Large intestine (tissue), 12 donors: ENCODE results near the gene CLDN5. TPM values are rescaled to one million over a fixed set of nuclear protein-coding genes. Genes with fewer than 3 reads are reported as not detected.
A peak's percentile ranks its signal among the peaks of the same experiment; 100 is the strongest.

Source experiments
- DNase-seq, 2 donors: peaks; one replicate each; pipeline versions ENCODE4 v3.0.0 to v3.0.0-alpha.2; 2013
- H3K27ac ChIP-seq: one replicate; pipeline ENCODE4 v1.5.1; 2013; ENCODE audit warnings: low read length
- H3K27me3 ChIP-seq: 2 replicates; pipeline ENCODE4 v1.6.1; 2013; ENCODE audit warnings: low read length; ENCODE audit not compliant: control insufficient read depth, insufficient read depth
- H3K36me3 ChIP-seq: 2 replicates; pipeline ENCODE4 v1.6.1; 2013; ENCODE audit warnings: low read length; ENCODE audit not compliant: control insufficient read depth, insufficient read depth
- H3K4me1 ChIP-seq: one replicate; pipeline ENCODE4 v1.6.1; 2013; ENCODE audit warnings: low read length; ENCODE audit not compliant: control insufficient read depth, insufficient read depth
- H3K4me3 ChIP-seq: one replicate; pipeline ENCODE4 v1.5.1; 2013; ENCODE audit warnings: low read length
- H3K9me3 ChIP-seq: one replicate; pipeline ENCODE4 v1.6.1; 2013; ENCODE audit warnings: mild to moderate bottlenecking, low read depth, low read length, moderate library complexity; ENCODE audit not compliant: control insufficient read depth
- WGBS: methylation state at CpG from one replicate; pipeline ENCODE4 v1.1.5; 2013; ENCODE audit warnings: low lambda C conversion rate; ENCODE audit not compliant: insufficient coverage; 5-methylcytosine and 5-hydroxymethylcytosine counted together
- long read RNA-seq, 11 donors: transcript quantifications; one replicate each; lab custom pipeline, GENCODE V29; 2026
- polyA plus RNA-seq: library from polyadenylated mRNA; unstranded; fragments of 120-200 nt; gene quantifications from one replicate; pipeline ENCODE4 v1.2.1, GENCODE V29; 2013

CLDN5 gene, protein sequence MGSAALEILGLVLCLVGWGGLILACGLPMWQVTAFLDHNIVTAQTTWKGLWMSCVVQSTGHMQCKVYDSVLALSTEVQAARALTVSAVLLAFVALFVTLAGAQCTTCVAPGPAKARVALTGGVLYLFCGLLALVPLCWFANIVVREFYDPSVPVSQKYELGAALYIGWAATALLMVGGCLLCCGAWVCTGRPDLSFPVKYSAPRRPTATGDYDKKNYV
- 12.4 TPM for polyA plus RNA-seq
- long read RNA-seq, donor 1, transcript CLDN5-201 (1 exons, 2,357 nt) = major isoform, 15 of 15 reads
- long read RNA-seq, donor 1, partial matches to known transcripts = 0 of 15 reads
- long read RNA-seq, donor 1, other reads (novel, unspliced or antisense) = 0 of 15 reads
- long read RNA-seq, donor 2, transcript CLDN5-201 (1 exons, 2,357 nt) = major isoform, 55 of 55 reads
- long read RNA-seq, donor 2, partial matches to known transcripts = 0 of 55 reads
- long read RNA-seq, donor 2, other reads (novel, unspliced or antisense) = 0 of 55 reads
- long read RNA-seq, donor 3, transcript CLDN5-201 (1 exons, 2,357 nt) = major isoform, 24 of 26 reads
- long read RNA-seq, donor 3, partial matches to known transcripts = 0 of 26 reads
- long read RNA-seq, donor 3, other reads (novel, unspliced or antisense) = 0 of 26 reads
- long read RNA-seq, donor 4, partial matches to known transcripts = 0 of 1 reads
- long read RNA-seq, donor 4, other reads (novel, unspliced or antisense) = 0 of 1 reads
- long read RNA-seq, donor 5, transcript CLDN5-201 (1 exons, 2,357 nt) = major isoform, 44 of 46 reads
- long read RNA-seq, donor 5, partial matches to known transcripts = 0 of 46 reads
- long read RNA-seq, donor 5, other reads (novel, unspliced or antisense) = 0 of 46 reads
- long read RNA-seq, donor 6, transcript CLDN5-201 (1 exons, 2,357 nt) = major isoform, 31 of 32 reads
- long read RNA-seq, donor 6, partial matches to known transcripts = 0 of 32 reads
- long read RNA-seq, donor 6, other reads (novel, unspliced or antisense) = 0 of 32 reads
- long read RNA-seq, donor 7, transcript CLDN5-201 (1 exons, 2,357 nt) = major isoform, 22 of 22 reads
- long read RNA-seq, donor 7, partial matches to known transcripts = 0 of 22 reads
- long read RNA-seq, donor 7, other reads (novel, unspliced or antisense) = 0 of 22 reads
- long read RNA-seq, donor 8, transcript CLDN5-201 (1 exons, 2,357 nt) = major isoform, 42 of 44 reads
- long read RNA-seq, donor 8, partial matches to known transcripts = 0 of 44 reads
- long read RNA-seq, donor 8, other reads (novel, unspliced or antisense) = 0 of 44 reads
- long read RNA-seq, donor 9, transcript CLDN5-201 (1 exons, 2,357 nt) = major isoform, 11 of 11 reads
- long read RNA-seq, donor 9, partial matches to known transcripts = 0 of 11 reads
- long read RNA-seq, donor 9, other reads (novel, unspliced or antisense) = 0 of 11 reads
- long read RNA-seq, donor 10, transcript CLDN5-201 (1 exons, 2,357 nt) = major isoform, 21 of 21 reads
- long read RNA-seq, donor 10, partial matches to known transcripts = 0 of 21 reads
- long read RNA-seq, donor 10, other reads (novel, unspliced or antisense) = 0 of 21 reads
- long read RNA-seq, donor 11, transcript CLDN5-201 (1 exons, 2,357 nt) = major isoform, 20 of 21 reads
- long read RNA-seq, donor 11, partial matches to known transcripts = 0 of 21 reads
- long read RNA-seq, donor 11, other reads (novel, unspliced or antisense) = 0 of 21 reads

DNA sequence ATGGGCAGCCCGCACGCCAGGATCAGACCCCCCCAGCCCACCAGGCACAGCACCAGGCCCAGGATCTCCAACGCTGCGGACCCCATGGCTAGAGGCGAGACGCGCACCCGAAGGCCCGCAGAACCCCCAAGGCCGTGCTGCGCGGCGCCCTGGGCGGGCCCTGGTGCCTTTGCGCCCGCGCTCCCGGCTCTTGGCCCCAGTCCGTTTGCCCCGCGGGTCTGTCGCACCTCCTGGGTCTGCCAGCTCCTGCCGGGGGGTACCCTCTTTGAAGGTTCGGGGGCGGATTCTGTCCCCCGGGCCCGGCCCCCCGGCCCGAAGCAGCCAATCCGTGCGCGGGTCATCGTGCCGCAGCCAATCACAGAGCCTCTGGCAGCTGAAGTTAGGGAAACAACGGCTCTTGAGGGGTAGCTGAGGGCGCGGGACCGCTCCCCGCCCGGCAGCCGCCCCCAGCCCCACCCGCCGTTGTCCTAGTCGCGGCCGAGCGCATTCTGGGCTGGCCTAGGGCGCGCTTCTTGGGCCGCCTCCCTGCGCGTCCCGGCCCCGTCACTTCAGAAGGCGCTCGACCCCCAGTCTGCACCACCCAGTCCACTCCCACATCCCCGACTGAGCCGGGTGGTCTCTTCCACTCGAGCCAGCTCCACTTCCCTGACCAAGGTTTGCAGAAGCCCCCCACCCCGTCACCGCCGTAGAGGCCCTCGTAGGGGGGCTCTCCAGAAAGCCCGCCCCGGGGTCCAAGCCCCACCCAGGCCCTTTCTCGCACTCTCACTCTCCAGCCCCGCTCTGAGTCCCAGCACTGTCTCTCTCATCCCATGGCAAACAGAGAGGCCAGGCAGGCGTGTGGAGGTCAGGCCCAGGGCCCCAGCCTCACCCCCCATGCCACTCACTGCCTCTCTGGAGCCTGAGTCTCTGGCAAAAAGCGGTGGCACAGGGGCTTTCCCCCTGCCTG, at the start of gene CLDN5:
Gene CLDN5, minus strand, starts transcription at position 241 of the 946 bp plus-strand sequence. Its CDS starts 155 bp downstream, at position 86.
- peak within 1 kb of the TSS; percentile 11 for H3K4me3 ChIP-seq
- H3K9me3 ChIP-seq = no peaks in the 10 kb centered on the region
- DNase-seq = peak in 1 of 2 donors; percentile 34
- no peak within 1 kb of the TSS for H3K27ac ChIP-seq
- peaks cover 2% of the 10 kb centered on the region for H3K36me3 ChIP-seq
- peaks cover 47% of the 10 kb centered on the region for H3K27me3 ChIP-seq
- no CpG with 5 or more reads among the region's 69 CpGs for WGBS
- H3K4me1 ChIP-seq = peaks cover 3% of the 10 kb centered on the region

DNA sequence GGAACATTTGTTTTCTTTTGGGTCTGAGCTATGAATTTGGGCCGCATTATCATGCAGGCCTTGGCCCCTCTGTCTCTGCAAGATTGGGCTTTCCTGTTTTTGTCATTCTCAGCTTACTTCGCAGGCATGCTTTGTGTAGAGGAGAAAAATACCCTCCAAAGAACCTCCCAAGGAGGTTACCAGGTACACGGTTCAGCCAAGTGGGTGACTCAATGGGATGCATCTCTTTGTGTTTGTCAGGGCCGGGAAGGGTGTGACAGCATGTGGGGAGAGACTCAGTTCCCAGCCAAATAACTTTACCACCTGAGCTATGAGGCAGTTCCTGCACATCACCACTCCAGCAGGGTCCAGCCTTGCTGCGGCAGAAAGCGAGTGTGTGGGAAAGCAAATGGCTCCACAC, 47.8 kb upstream of the CLDN5 start:
- no peak overlapping the region for H3K4me3 ChIP-seq
- H3K9me3 ChIP-seq = no peaks in the 10 kb centered on the region
- H3K27me3 ChIP-seq = no peaks in the 10 kb centered on the region
- DNase-seq = no peak
- H3K36me3 ChIP-seq = no peaks in the 10 kb centered on the region
- WGBS = no CpG with 5 or more reads among the region's 6 CpGs
- H3K27ac ChIP-seq = no peak overlapping the region
- no peaks in the 10 kb centered on the region for H3K4me1 ChIP-seq

DNA sequence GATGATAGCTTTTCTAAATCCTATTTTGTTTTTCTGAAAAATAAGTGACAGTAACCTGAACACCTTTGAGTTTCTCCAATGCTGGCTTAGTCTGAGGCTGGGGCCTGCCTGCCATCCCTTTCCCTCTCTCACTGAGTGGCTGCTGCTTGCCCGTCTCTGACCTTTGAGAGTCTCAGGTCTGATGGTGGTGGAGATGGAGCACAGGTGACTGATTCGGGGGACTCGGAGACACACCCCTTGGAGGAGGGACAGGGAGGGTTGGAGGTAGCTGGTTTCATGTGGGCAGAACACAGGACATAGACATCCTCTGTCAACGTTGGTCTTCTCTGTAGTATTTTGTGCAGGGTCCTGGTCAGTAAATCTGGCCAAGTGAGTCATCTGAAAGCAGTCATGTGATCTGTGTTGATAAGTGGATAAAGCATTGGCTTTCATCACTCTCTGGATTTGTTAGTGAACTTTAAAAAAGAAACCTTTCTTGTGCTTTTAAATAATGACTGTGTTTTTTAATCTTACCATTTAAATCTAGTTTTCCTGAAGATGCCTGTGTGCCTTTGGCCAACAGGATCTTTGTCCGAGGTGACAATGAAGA, 47.1 kb upstream of the CLDN5 start:
- WGBS = no CpG with 5 or more reads among the region's 5 CpGs
- peaks cover 4% of the 10 kb centered on the region for H3K9me3 ChIP-seq
- H3K4me3 ChIP-seq = no peak overlapping the region
- H3K27ac ChIP-seq = no peak overlapping the region
- no peaks in the 10 kb centered on the region for H3K27me3 ChIP-seq
- no peaks in the 10 kb centered on the region for H3K36me3 ChIP-seq
- no peaks in the 10 kb centered on the region for H3K4me1 ChIP-seq
- DNase-seq = no peak

DNA sequence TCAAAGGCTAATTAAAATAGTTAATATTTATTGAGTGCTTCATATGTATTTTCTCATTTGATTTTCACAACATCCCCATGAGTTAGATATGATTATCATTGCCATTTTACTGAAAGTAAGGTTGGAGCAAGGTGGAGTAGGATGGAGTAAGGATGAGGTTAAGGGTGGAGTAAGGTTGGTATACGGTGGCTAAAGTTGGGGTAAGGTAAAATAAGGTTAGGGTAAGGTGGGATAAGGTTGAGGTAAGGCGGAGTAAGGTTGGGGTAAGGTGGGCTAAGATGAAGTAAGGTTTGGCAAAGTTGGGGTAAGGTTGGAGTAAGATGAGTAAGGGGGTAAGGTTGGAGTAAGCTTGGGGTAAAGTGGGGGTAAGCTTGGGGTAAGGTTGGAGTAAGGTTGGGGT, 45.8 kb upstream of the CLDN5 start:
- WGBS = 85% methylated on average over 2 of the region's 2 CpGs
- peaks cover 4% of the 10 kb centered on the region for H3K9me3 ChIP-seq
- H3K36me3 ChIP-seq = no peaks in the 10 kb centered on the region
- H3K27ac ChIP-seq = no peak overlapping the region
- H3K27me3 ChIP-seq = no peaks in the 10 kb centered on the region
- H3K4me1 ChIP-seq = no peaks in the 10 kb centered on the region
- H3K4me3 ChIP-seq = no peak overlapping the region
- DNase-seq = no peak

DNA sequence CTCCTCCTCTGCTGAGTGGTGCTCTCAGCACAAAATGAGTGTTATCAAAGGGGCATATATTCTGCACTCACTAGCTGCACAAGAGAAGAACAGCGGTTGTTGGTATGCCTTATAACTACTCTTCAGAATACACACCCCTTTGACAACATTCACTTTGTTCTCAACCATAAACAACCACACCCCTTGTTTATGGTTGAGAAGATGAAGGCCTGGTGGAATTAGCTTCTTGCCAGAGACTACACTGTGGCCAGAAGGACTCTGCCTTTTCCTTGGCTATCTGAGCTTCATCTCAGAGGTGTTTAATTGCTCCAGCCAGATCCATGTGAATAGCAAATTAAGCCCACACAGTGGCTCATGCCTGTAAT, 45.0 kb upstream of the CLDN5 start:
- Histone ChIP-seq H3K36me3 (no peaks in the 10 kb centered on the region), H3K9me3 (peaks cover 4% of the 10 kb centered on the region), H3K4me3 (no peak overlapping the region), H3K27ac (no peak overlapping the region), H3K4me1 (no peaks in the 10 kb centered on the region), H3K27me3 (no peaks in the 10 kb centered on the region)
- no peak for DNase-seq
- 100% methylated on average over 1 of the region's 1 CpG for whole genome bisulfite sequencing

DNA sequence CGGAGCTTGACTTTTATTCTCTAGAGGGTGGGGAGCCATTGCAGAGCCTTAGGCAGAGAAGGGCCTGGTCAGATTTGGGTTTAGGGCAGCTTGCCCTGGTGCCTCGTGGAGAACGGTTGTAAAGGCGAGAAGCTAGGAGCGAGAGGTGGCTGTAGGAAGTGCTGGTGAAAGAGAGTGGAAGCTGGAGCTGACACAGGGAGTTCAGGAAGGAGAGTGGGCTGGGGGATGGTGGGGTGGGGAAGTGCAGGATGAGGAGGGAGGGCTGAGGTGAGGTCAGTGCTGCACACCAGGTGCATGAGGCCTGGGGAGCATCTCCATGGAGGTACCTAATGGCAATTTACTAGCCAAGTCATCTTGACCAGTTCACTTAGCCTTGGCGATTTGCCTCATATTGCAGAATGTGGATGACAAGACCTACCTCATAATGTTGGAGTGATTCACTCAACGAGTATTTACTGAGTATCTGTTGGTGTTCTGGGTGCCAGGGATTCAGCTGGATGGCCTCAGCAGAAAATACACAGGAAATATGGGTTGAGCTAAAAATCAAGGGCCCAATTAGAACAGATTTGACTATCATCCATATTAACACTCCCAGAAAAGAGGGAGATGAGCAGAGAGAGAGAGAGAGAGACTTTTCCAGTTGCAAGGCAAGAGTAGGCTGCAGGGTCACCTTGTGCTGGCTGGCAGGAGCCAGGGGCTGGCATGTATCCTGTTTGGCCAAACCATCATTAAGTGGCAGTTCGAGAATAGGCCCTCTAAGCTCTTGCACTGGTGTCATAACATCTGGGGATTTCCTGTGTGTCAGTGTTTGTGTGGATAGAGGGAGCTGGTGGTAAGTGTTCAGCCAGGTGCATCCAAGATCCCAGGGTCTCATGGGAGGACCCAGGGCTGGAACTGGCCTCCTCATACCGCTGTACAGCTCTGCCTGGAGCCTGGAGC, 44.4 kb upstream of the CLDN5 start:
- 87% methylated on average over 3 of the region's 9 CpGs for WGBS
- H3K27ac ChIP-seq = no peak overlapping the region
- peaks cover 4% of the 10 kb centered on the region for H3K9me3 ChIP-seq
- no peak overlapping the region for H3K4me3 ChIP-seq
- H3K27me3 ChIP-seq = no peaks in the 10 kb centered on the region
- no peaks in the 10 kb centered on the region for H3K4me1 ChIP-seq
- H3K36me3 ChIP-seq = no peaks in the 10 kb centered on the region
- DNase-seq = no peak

DNA sequence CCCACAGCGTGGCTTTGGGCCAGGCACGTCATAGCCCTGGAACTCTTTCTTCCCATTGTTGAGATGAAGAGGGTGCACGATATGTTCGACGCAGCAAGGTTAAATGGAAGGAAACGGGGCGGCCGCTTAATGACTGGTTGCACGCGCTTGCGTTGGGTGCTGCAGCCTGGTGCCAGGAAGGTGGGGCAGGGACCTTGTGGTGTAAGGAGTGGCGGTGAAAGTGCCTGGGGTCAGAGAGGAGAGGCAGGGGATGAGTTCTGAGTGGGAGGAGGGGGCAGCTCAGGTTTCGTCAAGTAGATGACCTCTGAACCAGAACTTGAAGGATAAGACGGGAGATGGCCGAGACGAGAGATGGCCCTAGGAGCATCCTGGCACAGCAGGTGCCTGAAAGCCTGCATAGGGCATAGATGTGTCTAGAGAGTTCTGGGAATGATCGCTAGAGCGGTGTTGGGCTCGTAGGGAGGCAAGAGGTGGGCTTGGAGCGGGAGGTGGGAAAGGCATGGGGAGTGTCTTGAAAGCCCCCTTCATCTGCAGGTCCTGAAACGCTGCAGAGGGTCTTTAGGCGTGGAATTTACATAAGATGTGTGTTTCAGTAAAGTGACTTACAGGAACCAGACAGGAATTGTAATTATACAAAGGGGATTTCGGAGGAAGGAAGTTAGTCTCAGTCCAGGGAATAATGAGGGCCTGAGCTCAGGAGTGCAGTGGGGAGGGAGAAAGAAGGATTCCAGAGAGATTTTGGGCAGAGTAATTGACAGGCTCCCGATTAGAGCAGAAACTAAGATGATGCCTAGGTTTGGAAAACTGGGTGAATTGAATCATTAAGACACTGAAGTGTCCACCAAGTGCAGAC, 43.2 kb upstream of the CLDN5 start:
- H3K27me3 ChIP-seq = no peaks in the 10 kb centered on the region
- no peak overlapping the region for H3K27ac ChIP-seq
- no peak overlapping the region for H3K4me3 ChIP-seq
- 91% methylated on average over 7 of the region's 24 CpGs for WGBS
- no peaks in the 10 kb centered on the region for H3K4me1 ChIP-seq
- no peak for DNase-seq
- H3K36me3 ChIP-seq = no peaks in the 10 kb centered on the region
- H3K9me3 ChIP-seq = peaks cover 4% of the 10 kb centered on the region
